ENCODE measurements around the gene NDUFB5. TPM values are rescaled to one million over a fixed set of nuclear protein-coding genes. Genes with fewer than 3 reads are reported as not detected.
A peak's percentile ranks its signal among the peaks of the same experiment; 100 is the strongest.

NDUFB5 gene
- total RNA-seq, 1 donor from 2014 or later = 103 TPM

GRCh38 chr3:179653096-179653797 is 48.7 kb downstream of the NDUFB5 start:
- H3K27me3 ChIP-seq (ENCODE audit: control insufficient read depth, insufficient read depth, low read length) = no peaks in the 10 kb centered on the region
- no peaks in the 10 kb centered on the region for H3K36me3 ChIP-seq (ENCODE audit: control insufficient read depth, insufficient read depth, low read length)
- DNase-seq (ENCODE audit: low read depth) = peak; percentile 38
- peak overlapping the region; percentile 75 for H3K4me3 ChIP-seq (ENCODE audit: low read depth, low read length)
- no peak for TF ChIP-seq CTCF (IDR thresholded peaks at IDR 0.05; ENCODE audit: insufficient read depth, low read length, poor library complexity, severe bottlenecking)

- Histone ChIP-seq H3K4me3 (ENCODE audit: low read depth, low read length) (no peak overlapping the region), H3K36me3 (ENCODE audit: control insufficient read depth, insufficient read depth, low read length) (no peaks in the 10 kb centered on the region), H3K27me3 (ENCODE audit: control insufficient read depth, insufficient read depth, low read length) (no peaks in the 10 kb centered on the region)
- no peak for TF ChIP-seq CTCF (IDR thresholded peaks at IDR 0.05; ENCODE audit: insufficient read depth, low read length, poor library complexity, severe bottlenecking)
- no peak for DNase-seq (ENCODE audit: low read depth)
Observed at GRCh38 chr3:179655236-179655635, 50.6 kb downstream of the NDUFB5 start.

- TF ChIP-seq CTCF (IDR thresholded peaks at IDR 0.05; ENCODE audit: insufficient read depth, low read length, poor library complexity, severe bottlenecking) = no peak
- Histone ChIP-seq H3K4me3 (ENCODE audit: low read depth, low read length) (no peak overlapping the region), H3K36me3 (ENCODE audit: control insufficient read depth, insufficient read depth, low read length) (no peaks in the 10 kb centered on the region), H3K27me3 (ENCODE audit: control insufficient read depth, insufficient read depth, low read length) (no peaks in the 10 kb centered on the region)
- DNase-seq (ENCODE audit: low read depth) = no peak
Observed at GRCh38 chr3:179658606-179659005, 54.0 kb downstream of the NDUFB5 start.

DNA sequence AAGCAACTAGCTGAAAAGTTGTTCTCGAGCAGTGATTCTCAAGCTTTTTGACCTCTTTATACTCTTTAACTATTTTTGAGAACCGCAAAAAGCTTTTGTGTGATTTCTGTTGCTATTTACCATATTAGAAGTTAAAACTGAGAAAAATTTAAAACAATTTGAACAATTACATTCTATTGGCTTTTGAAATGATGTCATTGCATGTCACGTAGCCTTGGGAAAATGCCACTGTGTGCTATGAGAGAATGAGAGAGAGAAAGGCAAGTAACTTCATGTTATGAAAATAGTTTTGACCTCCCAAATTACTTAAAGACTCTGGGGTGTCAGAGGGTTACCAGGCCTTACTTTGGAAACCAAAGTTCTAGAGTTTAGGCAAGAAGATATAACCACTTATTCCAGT is 56.3 kb downstream of the NDUFB5 start:
- H3K27me3 ChIP-seq (ENCODE audit: control insufficient read depth, insufficient read depth, low read length) = no peaks in the 10 kb centered on the region
- H3K4me3 ChIP-seq (ENCODE audit: low read depth, low read length) = no peak overlapping the region
- no peaks in the 10 kb centered on the region for H3K36me3 ChIP-seq (ENCODE audit: control insufficient read depth, insufficient read depth, low read length)
- no peak for DNase-seq (ENCODE audit: low read depth)
- no peak for TF ChIP-seq CTCF (IDR thresholded peaks at IDR 0.05; ENCODE audit: insufficient read depth, low read length, poor library complexity, severe bottlenecking)

DNA sequence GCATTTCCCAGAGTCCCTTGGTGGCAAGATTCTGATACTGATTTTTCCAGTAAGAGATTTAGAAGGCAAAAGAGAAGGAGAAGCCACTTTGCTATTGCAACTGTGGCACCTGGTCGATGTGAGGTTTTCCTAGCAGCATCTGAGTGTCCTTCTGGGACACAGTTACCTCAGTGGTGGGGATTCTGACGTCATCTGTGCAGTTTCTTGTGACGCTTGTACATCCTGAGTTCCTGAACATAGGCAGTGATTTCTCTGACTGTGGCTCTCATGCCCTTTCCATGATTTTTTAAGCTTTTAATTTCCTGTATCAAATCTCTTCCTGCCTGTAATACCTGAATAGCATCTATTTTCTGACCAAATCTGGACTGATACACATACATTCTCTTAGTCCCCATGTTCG is 57.2 kb downstream of the NDUFB5 start:
- H3K4me3 ChIP-seq (ENCODE audit: low read depth, low read length) = no peak overlapping the region
- no peaks in the 10 kb centered on the region for H3K36me3 ChIP-seq (ENCODE audit: control insufficient read depth, insufficient read depth, low read length)
- no peaks in the 10 kb centered on the region for H3K27me3 ChIP-seq (ENCODE audit: control insufficient read depth, insufficient read depth, low read length)
- no peak for TF ChIP-seq CTCF (IDR thresholded peaks at IDR 0.05; ENCODE audit: insufficient read depth, low read length, poor library complexity, severe bottlenecking)
- DNase-seq (ENCODE audit: low read depth) = no peak

DNA sequence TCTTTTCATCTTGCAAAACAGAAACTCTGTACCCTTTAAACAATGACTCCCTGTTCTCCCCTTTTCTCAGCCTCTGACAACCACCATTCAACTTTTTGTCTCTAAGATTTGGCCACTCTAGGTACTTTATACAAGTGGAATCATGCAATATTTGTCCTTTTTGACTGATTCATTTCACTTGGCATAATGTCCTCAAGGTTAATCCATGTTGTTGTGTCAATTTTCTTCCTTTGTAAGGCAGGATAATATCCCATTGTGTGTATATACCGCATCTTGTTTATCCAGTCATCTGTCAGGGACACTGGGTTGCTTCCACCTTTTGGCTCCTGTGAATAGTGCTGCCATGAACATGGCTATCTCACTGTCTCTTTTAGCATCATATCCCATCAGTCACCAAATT is 58.5 kb downstream of the NDUFB5 start:
- no peak for TF ChIP-seq CTCF (IDR thresholded peaks at IDR 0.05; ENCODE audit: insufficient read depth, low read length, poor library complexity, severe bottlenecking)
- no peak for DNase-seq (ENCODE audit: low read depth)
- H3K4me3 ChIP-seq (ENCODE audit: low read depth, low read length) = no peak overlapping the region

More for the DNA sequence above, 58.5 kb downstream of the NDUFB5 start:
- H3K36me3 ChIP-seq (ENCODE audit: control insufficient read depth, insufficient read depth, low read length) = no peaks in the 10 kb centered on the region
- H3K27me3 ChIP-seq (ENCODE audit: control insufficient read depth, insufficient read depth, low read length) = no peaks in the 10 kb centered on the region
